NCI-H69 (cell line): ENCODE measurements around the gene SARM1.

ENCODE experiments used
- DNase-seq: peaks from one replicate; lab custom pipeline; 2025; lab: John Stamatoyannopoulos, UW

SARM1 gene

GRCh38 chr17:28341516-28341915 lies 30.0 kb upstream of the SARM1 start:
- DNase-seq, result no peak

DNA sequence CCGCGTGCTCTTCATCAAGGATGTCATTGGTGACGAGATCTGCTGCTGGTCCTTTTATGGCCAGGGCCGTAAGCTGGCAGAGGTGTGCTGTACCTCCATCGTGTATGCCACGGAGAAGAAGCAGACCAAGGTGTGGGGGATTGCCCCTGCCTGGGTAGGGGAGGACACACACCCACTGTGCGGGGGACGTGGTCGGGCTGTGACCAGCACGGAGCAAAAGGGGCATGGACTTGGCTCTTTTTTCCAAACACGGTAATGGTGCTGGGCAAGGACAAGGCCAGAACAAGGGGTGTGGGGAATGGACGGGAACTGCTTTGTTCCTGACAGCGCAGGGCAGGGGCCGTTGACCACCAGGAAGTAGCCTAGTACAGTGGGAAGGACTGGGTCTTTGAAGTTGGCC lies 29.2 kb upstream of the SARM1 start:
- no peak for DNase-seq

DNA sequence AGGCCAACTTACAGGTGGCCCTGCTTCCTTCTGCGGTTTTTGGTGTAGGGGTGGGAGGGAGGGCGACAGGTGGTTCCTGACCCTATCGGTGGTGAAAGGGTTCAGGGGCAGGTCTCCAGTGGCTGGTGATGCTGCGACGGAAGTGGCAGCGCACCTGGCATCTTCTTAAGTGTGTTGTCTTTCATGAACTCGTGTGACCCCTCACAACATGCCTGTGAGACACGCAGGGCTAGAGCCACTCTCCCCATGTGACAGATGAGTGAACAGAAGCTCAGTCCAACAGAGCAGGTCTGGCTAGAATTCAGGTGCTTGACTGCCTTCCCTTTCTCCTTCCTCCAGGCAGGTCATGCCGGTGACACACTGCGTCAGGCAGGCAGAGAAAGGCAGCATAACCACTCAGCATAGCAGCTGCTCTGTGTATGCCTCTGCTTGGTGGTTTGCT lies 28.0 kb upstream of the SARM1 start:
- DNase-seq, result no peak

- no peak for DNase-seq
These were observed 27.5 kb upstream of the SARM1 start for GRCh38 chr17:28344011-28344410.

DNA sequence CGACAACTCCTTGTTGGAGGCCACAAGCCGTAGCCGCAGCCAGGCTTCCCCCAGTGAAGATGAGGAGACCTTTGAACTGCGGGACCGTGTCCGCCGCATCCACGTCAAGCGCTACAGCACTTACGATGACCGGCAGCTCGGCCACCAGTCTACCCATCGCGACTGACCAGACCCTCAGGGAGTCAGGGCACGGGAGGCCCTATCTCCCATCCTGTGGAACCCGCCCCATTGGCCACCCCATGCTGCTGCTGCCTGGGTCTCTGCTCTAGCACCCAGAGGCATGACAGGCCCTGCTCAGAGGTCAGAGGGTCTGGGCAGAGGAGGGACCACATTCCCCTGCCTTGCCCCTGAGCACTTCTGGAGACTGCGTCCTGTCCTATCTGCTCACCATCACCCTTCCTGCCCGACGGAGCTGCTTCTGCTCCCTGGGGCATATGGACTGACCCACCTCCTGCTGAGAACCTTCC lies 27.0 kb upstream of the SARM1 start:
- DNase-seq, result no peak

GRCh38 chr17:28345419-28346198 lies 25.9 kb upstream of the SARM1 start:
- no peak for DNase-seq

DNA sequence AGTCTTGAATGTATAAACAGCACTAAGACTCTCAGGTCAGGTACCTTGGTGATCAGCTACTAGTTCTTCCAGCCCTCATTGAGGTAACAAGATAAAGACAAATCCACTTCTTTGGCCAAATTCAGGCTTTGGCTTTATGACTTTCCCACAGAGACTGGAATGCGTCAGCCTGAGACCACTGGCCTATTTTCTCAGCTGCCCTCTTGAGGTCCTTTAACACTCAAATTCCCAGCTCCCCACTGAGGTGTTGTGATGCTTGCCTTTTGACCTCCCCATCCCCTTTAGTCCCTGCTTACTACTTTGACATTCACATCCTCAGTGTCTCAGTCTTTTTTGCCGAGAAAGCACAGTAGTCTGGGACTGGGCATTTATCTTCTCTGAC lies 25.3 kb upstream of the SARM1 start:
- no peak for DNase-seq

DNA sequence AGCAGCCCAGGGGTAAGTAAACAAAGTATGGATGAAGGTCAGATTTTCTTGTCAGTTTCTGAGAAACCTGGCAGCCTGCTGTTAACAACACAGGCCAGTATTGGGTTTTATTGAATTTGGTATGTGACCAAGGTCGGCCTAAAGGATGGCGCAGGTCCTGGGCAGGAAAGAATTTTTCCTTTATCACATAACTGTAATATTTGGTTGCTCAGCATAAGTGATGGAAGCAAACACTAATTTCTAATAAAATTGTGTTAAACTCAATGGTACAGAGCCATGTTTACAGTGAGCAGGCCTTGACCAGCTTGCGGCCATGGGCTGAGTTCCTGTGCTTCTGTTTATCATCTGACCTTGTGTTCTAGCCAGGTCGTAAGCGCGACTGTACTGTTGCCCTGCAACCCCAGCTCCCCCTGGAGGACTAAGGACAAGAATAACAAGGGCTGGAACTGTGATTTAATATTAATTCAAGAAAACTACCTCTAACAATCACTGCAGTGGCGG lies 24.7 kb upstream of the SARM1 start:
- peak; percentile 38 for DNase-seq

DNA sequence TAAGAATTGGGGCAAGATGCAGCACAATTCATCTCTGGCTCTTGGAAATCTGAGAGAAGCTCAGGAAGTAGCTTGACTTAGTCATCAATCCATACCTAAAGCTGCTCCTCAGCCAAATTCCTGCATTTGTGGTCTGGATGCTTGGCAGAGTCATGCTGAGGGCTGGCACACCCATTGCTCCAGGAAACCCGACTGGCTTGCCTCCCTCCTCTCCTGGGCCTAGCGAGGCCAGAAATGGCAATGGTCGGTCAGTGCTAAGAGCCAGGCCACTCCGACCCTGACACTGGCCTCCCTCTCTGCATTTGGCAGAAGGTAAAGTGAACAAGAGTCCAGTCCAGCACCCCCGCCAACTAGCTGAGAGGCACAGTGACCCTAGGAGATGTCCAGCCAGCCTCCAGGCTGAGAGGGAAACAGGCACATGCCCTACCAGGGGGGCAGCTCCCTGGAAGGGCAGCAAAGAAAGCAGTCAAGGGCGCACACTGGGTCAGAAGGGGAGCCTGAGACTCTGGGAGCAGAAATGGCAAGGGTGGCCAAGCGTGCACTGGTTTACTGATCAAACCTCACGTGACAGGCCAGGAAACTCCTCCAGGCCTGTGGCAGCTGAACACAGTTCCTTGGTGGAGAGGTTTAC lies 24.1 kb upstream of the SARM1 start:
- no peak for DNase-seq

GRCh38 chr17:28348979-28349378 lies 22.5 kb upstream of the SARM1 start:
- DNase-seq, result no peak

DNA sequence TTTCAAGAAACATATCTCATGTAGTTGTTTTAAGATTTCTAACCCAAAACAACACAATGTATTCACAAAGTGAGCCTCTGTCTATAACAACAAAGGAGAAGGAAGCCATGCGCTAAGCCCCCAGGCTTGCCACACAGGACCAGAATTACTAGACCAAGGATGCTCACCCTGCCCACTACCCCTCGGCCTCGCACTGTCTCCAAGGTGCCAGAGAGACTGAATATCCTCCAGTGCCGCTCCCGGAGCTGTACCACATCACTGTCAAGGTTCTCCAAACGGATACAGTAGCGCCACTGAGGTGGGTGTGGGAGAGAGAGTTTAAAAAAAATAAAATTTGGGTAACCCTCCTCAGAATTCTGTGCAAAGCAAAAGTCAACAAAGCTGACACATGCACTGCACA lies 21.2 kb upstream of the SARM1 start:
- no peak for DNase-seq

DNA sequence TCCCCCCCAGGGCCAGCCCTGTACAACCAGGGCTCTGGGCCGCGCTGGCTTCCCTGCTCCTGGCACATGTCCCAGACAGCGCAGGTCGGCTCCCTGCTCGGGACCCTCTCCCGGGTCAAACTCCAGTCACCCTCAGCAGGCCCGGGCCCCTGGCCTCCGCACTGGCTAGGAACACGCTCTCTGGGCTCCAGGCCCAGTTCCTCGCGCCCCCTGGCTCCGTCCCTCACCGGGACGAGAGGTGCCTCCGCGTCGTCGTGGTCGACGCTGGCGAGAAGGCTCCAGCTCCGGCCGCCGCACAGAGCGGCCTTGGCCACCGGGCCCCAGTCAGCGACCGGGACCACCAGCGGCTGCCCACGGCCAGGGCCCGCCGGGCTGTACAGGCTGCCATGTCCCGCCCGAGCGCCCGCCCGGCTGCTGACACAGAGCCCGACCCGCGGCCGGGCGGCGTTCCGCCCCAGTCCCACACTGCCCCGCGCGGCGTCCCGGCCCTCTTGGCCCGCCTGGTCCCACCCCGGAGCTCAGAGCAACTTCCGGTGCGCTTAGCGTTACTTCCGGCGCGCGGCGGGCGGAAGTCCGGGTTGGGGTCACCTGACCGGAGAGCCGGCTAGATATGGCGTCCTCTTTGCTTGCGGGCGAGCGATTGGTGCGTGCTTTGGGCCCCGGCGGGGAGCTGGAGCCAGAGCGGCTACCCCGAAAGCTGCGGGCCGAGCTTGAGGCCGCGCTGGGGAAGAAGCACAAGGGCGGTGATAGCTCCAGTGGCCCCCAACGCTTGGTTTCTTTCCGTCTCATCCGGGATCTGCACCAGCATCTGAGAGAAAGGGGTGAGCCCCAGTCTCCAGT lies 14.2 kb upstream of the SARM1 start, which contains the start of gene POLDIP2:
Gene POLDIP2 (minus strand): TSS at position 467 of the 840 bp plus-strand sequence. CDS start 79 bp downstream, at position 388.
- DNase-seq, result peak; percentile 98

GRCh38 chr17:28357901-28358197 lies 13.6 kb upstream of the SARM1 start:
- no peak for DNase-seq

DNA sequence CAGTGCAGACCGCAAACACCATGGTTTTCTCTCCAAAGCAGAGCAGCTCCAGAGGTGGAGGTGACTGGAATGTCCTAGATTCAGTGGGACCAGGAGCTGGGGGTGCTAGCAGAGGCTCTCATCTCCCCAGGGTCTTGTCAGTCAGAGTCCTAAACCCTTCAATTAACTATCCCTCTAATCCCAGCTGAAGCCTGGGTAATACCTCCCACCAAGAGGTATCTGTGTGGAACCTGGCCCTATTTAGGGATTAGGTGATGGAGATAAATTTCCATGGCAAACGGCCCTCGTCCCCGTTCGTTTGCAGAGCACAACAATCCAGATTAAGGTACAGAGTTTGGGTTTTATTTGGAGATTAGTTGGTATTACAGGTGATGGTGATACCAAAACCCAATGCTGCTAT lies 8.3 kb upstream of the SARM1 start:
- DNase-seq, result no peak

DNA sequence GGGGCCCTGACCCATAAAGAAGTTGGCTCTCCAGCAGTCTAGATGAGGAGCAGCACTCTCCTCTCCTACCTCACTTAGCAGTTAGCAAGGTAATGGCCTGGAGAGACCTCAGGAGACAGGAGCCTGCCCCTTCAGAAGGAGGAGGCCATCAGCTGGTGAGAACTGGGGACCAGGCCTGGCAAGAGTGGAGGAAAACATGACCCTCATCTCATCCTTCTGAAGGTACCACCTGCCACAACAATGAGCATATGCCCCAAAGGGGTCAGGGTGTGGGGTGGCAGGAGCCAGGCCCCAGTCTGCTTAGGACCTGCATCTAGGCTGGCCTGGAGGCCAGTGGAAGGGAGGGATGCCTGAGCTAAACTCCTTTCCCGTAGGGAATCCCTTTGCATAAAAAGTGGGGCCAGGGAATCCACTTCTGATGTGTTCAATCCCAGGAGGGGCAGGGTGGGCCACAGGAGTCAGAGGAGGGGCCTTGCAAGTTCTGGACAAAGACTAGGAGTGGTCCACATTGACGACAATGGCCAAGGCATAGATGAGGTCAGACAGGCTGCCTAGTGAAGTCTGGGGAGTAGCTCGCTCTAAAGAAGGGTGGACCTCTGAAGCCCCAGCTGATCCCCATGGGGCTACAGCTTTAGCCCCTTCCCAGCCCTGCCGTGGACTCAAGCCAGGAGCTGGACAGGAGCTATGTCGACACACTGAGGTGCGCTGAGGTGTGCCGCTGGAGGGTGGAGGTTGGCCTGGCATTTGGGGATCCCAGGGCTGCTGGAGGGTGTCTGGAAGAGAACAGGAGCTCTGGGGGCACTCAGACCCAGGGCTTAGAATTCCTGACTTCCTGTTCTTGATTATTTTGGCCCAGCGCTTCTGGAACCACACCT lies 7.5 kb upstream of the SARM1 start:
- no peak for DNase-seq

DNA sequence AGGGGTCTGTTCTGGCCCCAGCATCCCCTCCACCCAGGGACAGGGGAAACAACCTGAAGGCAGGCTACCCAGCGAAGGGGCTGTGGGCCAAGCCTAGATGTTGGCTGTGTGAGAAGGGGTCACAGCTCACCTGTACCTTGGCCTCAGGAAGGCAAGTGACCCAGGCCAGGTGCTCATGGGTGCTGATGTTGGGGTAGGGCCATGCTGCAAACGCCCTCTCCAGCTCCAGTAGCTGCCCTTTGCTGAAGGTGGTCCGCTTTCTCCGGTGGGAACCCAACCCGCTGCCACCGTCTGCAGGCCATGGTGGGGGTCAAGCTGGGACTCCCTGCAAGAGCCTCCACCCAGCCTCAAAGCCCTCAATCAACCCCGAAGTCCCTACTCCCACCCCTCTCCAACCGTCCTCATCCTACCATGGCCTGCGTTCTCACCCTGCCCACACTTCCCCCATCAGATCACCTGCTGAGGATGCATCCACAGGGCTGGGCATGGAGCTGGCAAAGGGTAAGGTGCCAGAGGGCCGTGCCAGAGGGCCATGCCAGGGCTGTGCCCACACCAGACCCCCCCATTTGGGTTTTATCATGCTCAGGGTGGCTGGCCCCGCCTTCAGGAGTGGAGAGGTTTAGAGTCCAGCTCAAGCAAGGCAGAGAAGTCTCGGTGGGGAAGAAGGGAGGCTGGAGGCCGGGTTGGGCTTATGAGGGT lies 6.7 kb upstream of the SARM1 start, which contains the start of gene SEBOX:
Gene SEBOX (minus strand): TSS at position 535 of the 699 bp plus-strand sequence. CDS start 48 bp downstream, at position 487.
- DNase-seq, result no peak

GRCh38 chr17:28365487-28365886 lies 6.0 kb upstream of the SARM1 start:
- DNase-seq, result no peak

GRCh38 chr17:28366605-28367004 lies 4.9 kb upstream of the SARM1 start:
- DNase-seq, result no peak

- no peak for DNase-seq
These were observed 3.7 kb upstream of the SARM1 start for GRCh38 chr17:28367641-28368305.

DNA sequence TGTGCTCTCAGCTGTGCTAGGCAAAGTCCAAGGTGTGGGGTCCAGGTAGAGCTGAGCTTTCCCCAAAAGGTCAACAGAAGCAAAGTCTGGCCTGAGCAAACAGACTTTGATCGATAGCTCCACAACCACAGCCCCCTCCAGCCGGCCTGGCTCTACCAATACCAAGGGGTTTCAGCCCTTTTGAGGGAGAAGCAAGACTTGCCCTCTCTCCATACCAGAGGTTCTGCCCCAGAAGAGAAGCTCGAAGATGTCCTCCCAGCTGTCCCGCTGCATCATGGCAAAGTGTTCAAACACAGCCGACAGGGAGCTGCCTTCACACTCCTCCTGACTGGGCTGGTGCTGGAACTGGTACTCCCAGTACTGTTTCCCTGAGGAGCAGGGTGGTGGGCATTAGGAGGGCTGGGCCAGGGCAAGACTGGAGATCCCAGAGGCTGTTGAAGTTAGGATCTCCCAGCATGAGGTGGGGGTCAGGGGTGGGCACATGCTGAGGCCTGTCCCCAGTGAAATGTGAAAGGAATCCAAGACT lies 3.1 kb upstream of the SARM1 start:
- DNase-seq, result no peak
